CD4-positive, alpha-beta T cell (primary cell): ENCODE measurements around the gene GALNTL6. TPM values are rescaled to one million over a fixed set of nuclear protein-coding genes. Genes with fewer than 3 reads are reported as not detected.

ENCODE experiments used
- ATAC-seq: fragments of 200-7000 bp; cut with Tn5 transposase; one replicate; pipeline ENCODE4 v1.10.0; 2022; ENCODE audit warnings: mild to moderate bottlenecking; ENCODE audit not compliant: poor library complexity
- CTCF ChIA-PET: fragments of 350-600 bp; sonication (Branson Sonifier 250); formaldehyde crosslinking; loops from one replicate; lab custom pipeline; 2021; ENCODE audit warnings: antibody characterized with exemption, inconsistent platforms; lab: Charles Lee
- POLR2A ChIA-PET: fragments of 350-600 bp; sonication (Branson Sonifier 250); formaldehyde crosslinking; loops from one replicate; lab custom pipeline; 2021; ENCODE audit warnings: antibody characterized with exemption, inconsistent platforms; lab: Charles Lee
- DNase-seq, 14 experiments: peaks; one replicate each; pipeline ENCODE4 v3.0.0-alpha.2; 2013 to 2020; ENCODE audit warnings: mixed read lengths in 2 of 14
- H3K27ac ChIP-seq, 2 donors: one replicate each; pipeline versions ENCODE4 v1.5.1 to v1.7.0; 2013; ENCODE audit warnings: low read length in 2 of 2, low read depth in 1 of 2, mild to moderate bottlenecking in 1 of 2
- H3K27me3 ChIP-seq, 2 experiments: 1 replicate in 1 of 2; 2 replicates in 1 of 2; pipeline versions ENCODE4 v1.6.1 to v1.7.0; 2013; ENCODE audit warnings: low read length in 2 of 2, control low read depth in 1 of 2, mild to moderate bottlenecking in 1 of 2, moderate library complexity in 1 of 2; ENCODE audit not compliant: insufficient read depth in 2 of 2, control insufficient read depth in 1 of 2
- H3K36me3 ChIP-seq: one replicate; pipeline ENCODE4 v1.6.1; 2013; ENCODE audit warnings: low read length, control low read depth; ENCODE audit not compliant: insufficient read depth
- H3K4me1 ChIP-seq: one replicate; pipeline ENCODE4 v1.6.1; 2013; ENCODE audit warnings: low read length, control low read depth; ENCODE audit not compliant: insufficient read depth
- H3K4me3 ChIP-seq: one replicate; pipeline ENCODE4 v1.5.1; 2013; ENCODE audit warnings: mild to moderate bottlenecking, low read length, moderate library complexity
- H3K9me3 ChIP-seq, 2 experiments: 1 replicate in 1 of 2; 2 replicates in 1 of 2; pipeline versions ENCODE4 v1.6.1 to v1.7.0; 2013; ENCODE audit warnings: low read length in 2 of 2, mild to moderate bottlenecking in 2 of 2, control low read depth in 1 of 2, moderate library complexity in 1 of 2; ENCODE audit not compliant: control insufficient read depth in 1 of 2, insufficient read depth in 1 of 2
- H3K27ac Mint-ChIP-seq: one replicate; pipeline ENCODE4 v1.8.0; 2020; ENCODE audit warnings: mixed read lengths
- H3K27me3 Mint-ChIP-seq: one replicate; pipeline ENCODE4 v1.8.0; 2021; ENCODE audit warnings: mixed read lengths
- H3K36me3 Mint-ChIP-seq: one replicate; pipeline ENCODE4 v1.8.0; 2021; ENCODE audit warnings: low read depth, mixed read lengths
- H3K4me1 Mint-ChIP-seq: one replicate; pipeline ENCODE4 v1.8.0; 2021; ENCODE audit warnings: low read depth, mixed read lengths
- H3K4me3 Mint-ChIP-seq: one replicate; pipeline ENCODE4 v1.8.0; 2020; ENCODE audit warnings: mild to moderate bottlenecking, mixed read lengths
- H3K9me3 Mint-ChIP-seq: one replicate; pipeline ENCODE4 v1.8.0; 2020; ENCODE audit warnings: mixed read lengths
- CTCF ChIP-seq: fragments of 200-600 bp; IDR thresholded peaks from one replicate; pipeline ENCODE4 v1.8.0; 2022; ENCODE audit warnings: antibody characterized with exemption, mild to moderate bottlenecking
- intact Hi-C, 2 experiments: fragments of 100-400 bp; cut with DNase I in 1 of 2; cut with micrococcal nuclease in 1 of 2; formaldehyde crosslinking; loops; one replicate each; pipeline versions ENCODE4 v1.15.1 to v1.9.0; 2023 to 2025; cut with DNase I, micrococcal nuclease
- total RNA-seq, 174 experiments: library from RNA in 2 of 174; stranded (reverse) in 2 of 174; gene quantifications; one replicate each; pipeline ENCODE4 v1.2.3 and lab custom pipeline; 2021 to 2026

The GALNTL6 gene
- total RNA-seq, 2 experiments from 2014 or later = not detected

DNA sequence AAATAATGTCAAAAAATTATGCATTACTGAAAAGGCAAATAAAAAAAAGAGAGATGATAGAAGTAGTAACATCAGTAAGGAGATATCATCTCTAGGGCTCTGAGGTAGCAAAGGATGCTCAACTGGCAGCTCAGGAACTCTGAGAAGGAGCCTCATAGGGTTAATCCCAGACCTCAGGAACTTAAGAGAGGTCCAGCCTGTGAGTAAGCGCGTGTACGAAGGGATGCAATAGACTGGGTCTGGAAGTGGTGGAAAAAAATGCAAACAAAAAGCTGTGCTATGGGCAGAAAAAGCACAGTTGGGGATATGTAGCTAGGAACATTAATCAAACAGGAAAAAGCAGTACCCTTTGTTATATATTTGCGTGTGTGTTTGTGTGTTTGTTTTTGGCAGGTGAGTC is 282.0 kb downstream of the GALNTL6 start:
- Mint-ChIP-seq H3K27me3 (no peaks in the 10 kb centered on the region), H3K4me1 (no peaks in the 10 kb centered on the region), H3K4me3 (no peak overlapping the region), H3K36me3 (no peaks in the 10 kb centered on the region), H3K27ac (no peak overlapping the region), H3K9me3 (peaks cover 2% of the 10 kb centered on the region)
- H3K36me3 ChIP-seq = no peaks in the 10 kb centered on the region
- no peaks in the 10 kb centered on the region for H3K27me3 ChIP-seq
- intact Hi-C loops = no loop called here
- no peaks in the 10 kb centered on the region for H3K9me3 ChIP-seq
- DNase-seq = no peak
- CTCF ChIA-PET = no interaction called here
- TF ChIP-seq CTCF = no peak
- H3K4me1 ChIP-seq = no peaks in the 10 kb centered on the region
- H3K4me3 ChIP-seq = no peak overlapping the region
- no peak for ATAC-seq
- no peak overlapping the region for H3K27ac ChIP-seq
- POLR2A ChIA-PET = no interaction called here

DNA sequence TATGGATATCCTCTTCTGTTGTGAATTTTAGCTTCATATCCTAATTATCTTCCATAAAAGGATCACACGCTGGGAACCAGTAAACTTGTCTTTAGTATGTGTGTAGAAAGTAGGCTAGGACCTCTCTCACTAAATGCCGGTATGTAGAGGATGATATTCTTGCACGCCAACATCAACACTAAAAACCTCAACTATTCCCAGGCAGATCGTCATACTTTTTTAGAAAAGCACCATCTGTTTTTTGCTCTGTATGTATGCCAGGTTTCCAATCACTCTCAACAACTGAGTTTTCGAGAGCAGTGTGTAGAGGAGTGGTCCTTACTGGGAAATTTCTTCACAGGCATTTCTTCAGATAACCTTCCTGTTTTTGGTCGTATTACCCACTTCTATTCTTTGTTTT is 283.6 kb downstream of the GALNTL6 start:
- no peaks in the 10 kb centered on the region for H3K4me1 ChIP-seq
- no peaks in the 10 kb centered on the region for H3K27me3 Mint-ChIP-seq
- no peaks in the 10 kb centered on the region for H3K9me3 ChIP-seq
- H3K9me3 Mint-ChIP-seq = peaks cover 2% of the 10 kb centered on the region
- H3K27ac Mint-ChIP-seq = no peak overlapping the region
- ATAC-seq (no peak), DNase-seq (no peak)
- H3K36me3 Mint-ChIP-seq = no peaks in the 10 kb centered on the region
- no peak for TF ChIP-seq CTCF
- POLR2A ChIA-PET = no interaction called here
- no peaks in the 10 kb centered on the region for H3K4me1 Mint-ChIP-seq
- H3K27me3 ChIP-seq = no peaks in the 10 kb centered on the region
- CTCF ChIA-PET = no interaction called here
- no peaks in the 10 kb centered on the region for H3K36me3 ChIP-seq
- no peak overlapping the region for H3K27ac ChIP-seq
- no peak overlapping the region for H3K4me3 Mint-ChIP-seq
- H3K4me3 ChIP-seq = no peak overlapping the region
- intact Hi-C loops = no loop called here

DNA sequence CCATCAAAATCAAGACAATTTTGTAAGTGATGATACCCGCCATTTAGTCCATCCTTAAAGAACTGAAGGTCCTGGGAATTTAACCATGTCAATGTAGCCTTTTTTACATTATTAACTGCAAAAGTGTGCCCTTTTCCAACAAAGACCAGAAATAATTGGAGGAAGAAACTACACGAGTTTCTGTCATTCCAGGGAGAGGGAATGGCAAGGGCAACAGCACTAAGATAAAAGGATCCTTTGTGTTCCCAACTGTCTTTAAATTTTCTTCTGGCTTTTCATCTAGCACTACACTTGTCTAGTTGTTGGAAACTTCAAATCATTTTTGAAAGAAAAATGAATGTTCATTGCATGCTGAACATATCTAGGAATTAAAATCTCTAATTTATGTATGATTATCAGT is 286.2 kb downstream of the GALNTL6 start:
- CTCF ChIA-PET = no interaction called here
- Mint-ChIP-seq H3K27me3 (no peaks in the 10 kb centered on the region), H3K4me3 (no peak overlapping the region), H3K27ac (no peak overlapping the region), H3K4me1 (no peaks in the 10 kb centered on the region), H3K9me3 (peaks cover 4% of the 10 kb centered on the region), H3K36me3 (no peaks in the 10 kb centered on the region)
- Histone ChIP-seq H3K4me1 (no peaks in the 10 kb centered on the region), H3K27ac (no peak overlapping the region), H3K36me3 (no peaks in the 10 kb centered on the region), H3K27me3 (no peaks in the 10 kb centered on the region), H3K4me3 (no peak overlapping the region), H3K9me3 (peaks cover 0 to 5% of the 10 kb centered on the region in 2 experiments)
- intact Hi-C loops = no loop called here
- POLR2A ChIA-PET = no interaction called here
- DNase-seq = no peak
- no peak for ATAC-seq
- TF ChIP-seq CTCF = no peak
